Chondrocyte (in vitro differentiated cells): ENCODE results near the gene FOXE1. TPM values are rescaled to one million over a fixed set of nuclear protein-coding genes. Genes with fewer than 3 reads are reported as not detected.

ENCODE experiments used
- DNase-seq: peaks from one replicate; pipeline ENCODE4 v3.0.0; 2021; ENCODE audit warnings: mixed read lengths, low spot score
- H3K27ac Mint-ChIP-seq: one replicate; pipeline ENCODE4 v1.8.0; 2021; ENCODE audit warnings: mild to moderate bottlenecking, moderate library complexity, mixed read lengths; ENCODE audit not compliant: unreplicated experiment
- H3K27me3 Mint-ChIP-seq: 2 replicates; pipeline ENCODE4 v1.8.0; 2021; ENCODE audit warnings: low read depth, mixed read lengths
- H3K36me3 Mint-ChIP-seq: 2 replicates; pipeline ENCODE4 v1.8.0; 2021; ENCODE audit warnings: low read depth, mixed read lengths
- H3K4me1 Mint-ChIP-seq: 2 replicates; pipeline ENCODE4 v1.8.0; 2021; ENCODE audit warnings: low read depth, mild to moderate bottlenecking, mixed read lengths
- H3K4me3 Mint-ChIP-seq: one replicate; pipeline ENCODE4 v1.8.0; 2021; ENCODE audit warnings: mild to moderate bottlenecking, moderate library complexity, mixed read lengths; ENCODE audit not compliant: unreplicated experiment
- H3K9me3 Mint-ChIP-seq: 2 replicates; pipeline ENCODE4 v1.8.0; 2021; ENCODE audit warnings: low read depth, mixed read lengths
- CTCF ChIP-seq: fragments of 200-600 bp; sonication (generic); IDR thresholded peaks from 2 replicates; pipeline ENCODE4 v1.5.0; 2021; ENCODE audit warnings: antibody characterized with exemption, mild to moderate bottlenecking, moderate library complexity
- total RNA-seq: library from RNA; stranded (reverse); gene quantifications from 3 replicates; pipeline ENCODE4 v1.2.1, GENCODE V29; 2021

FOXE1 gene
- total RNA-seq, 1 donor from 2014 or later, result not detected

- Mint-ChIP-seq H3K27ac (no peak overlapping the region), H3K4me3 (no peak overlapping the region), H3K9me3 (peaks cover 6% of the 10 kb centered on the region), H3K36me3 (peaks cover 4% of the 10 kb centered on the region), H3K4me1 (peaks cover 2% of the 10 kb centered on the region), H3K27me3 (peaks cover 40% of the 10 kb centered on the region)
- TF ChIP-seq CTCF, result no peak
- DNase-seq, result no peak
These were observed 44.1 kb upstream of the FOXE1 start for GRCh38 chr9:97808972-97809371.

- Mint-ChIP-seq H3K4me1 (no peaks in the 10 kb centered on the region), H3K4me3 (no peak overlapping the region), H3K27me3 (peaks cover 35% of the 10 kb centered on the region), H3K36me3 (no peaks in the 10 kb centered on the region), H3K27ac (no peak overlapping the region), H3K9me3 (peaks cover 6% of the 10 kb centered on the region)
- no peak for TF ChIP-seq CTCF
- DNase-seq, result no peak
These were observed 43.2 kb upstream of the FOXE1 start for GRCh38 chr9:97809666-97810344.

GRCh38 chr9:97811533-97812246 lies 41.3 kb upstream of the FOXE1 start:
- H3K27me3 Mint-ChIP-seq, result peaks cover 34% of the 10 kb centered on the region

GRCh38 chr9:97812247-97812543 lies 40.8 kb upstream of the FOXE1 start:
- Mint-ChIP-seq H3K4me1 (no peaks in the 10 kb centered on the region), H3K4me3 (no peak overlapping the region), H3K27ac (no peak overlapping the region), H3K9me3 (peaks cover 6% of the 10 kb centered on the region), H3K36me3 (no peaks in the 10 kb centered on the region), H3K27me3 (peaks cover 30% of the 10 kb centered on the region)
- no peak for TF ChIP-seq CTCF
- no peak for DNase-seq

More at GRCh38 chr9:97811533-97812246, 41.3 kb upstream of the FOXE1 start:
- H3K27ac Mint-ChIP-seq, result no peak overlapping the region
- H3K36me3 Mint-ChIP-seq, result no peaks in the 10 kb centered on the region
- TF ChIP-seq CTCF, result no peak
- peaks cover 6% of the 10 kb centered on the region for H3K9me3 Mint-ChIP-seq
- H3K4me1 Mint-ChIP-seq, result no peaks in the 10 kb centered on the region
- no peak overlapping the region for H3K4me3 Mint-ChIP-seq
- no peak for DNase-seq

GRCh38 chr9:97813072-97813471 lies 40.0 kb upstream of the FOXE1 start:
- no peak for TF ChIP-seq CTCF
- peaks cover 31% of the 10 kb centered on the region for H3K27me3 Mint-ChIP-seq
- H3K9me3 Mint-ChIP-seq, result peaks cover 11% of the 10 kb centered on the region
- H3K4me1 Mint-ChIP-seq, result no peaks in the 10 kb centered on the region
- H3K36me3 Mint-ChIP-seq, result no peaks in the 10 kb centered on the region
- no peak overlapping the region for H3K4me3 Mint-ChIP-seq
- H3K27ac Mint-ChIP-seq, result no peak overlapping the region
- no peak for DNase-seq
